ENCODE results near the gene TFRC. TPM values are rescaled to one million over a fixed set of nuclear protein-coding genes. Genes with fewer than 3 reads are reported as not detected.
"Not testable (repeated sequence)": the region's sequence is repeated elsewhere in the genome, so short reads cannot be mapped to it uniquely, and the experiment has no call there.

The TFRC gene
- total and polyA plus RNA-seq, 2 experiments from 2014 or later: 35.5 to 187 TPM

DNA sequence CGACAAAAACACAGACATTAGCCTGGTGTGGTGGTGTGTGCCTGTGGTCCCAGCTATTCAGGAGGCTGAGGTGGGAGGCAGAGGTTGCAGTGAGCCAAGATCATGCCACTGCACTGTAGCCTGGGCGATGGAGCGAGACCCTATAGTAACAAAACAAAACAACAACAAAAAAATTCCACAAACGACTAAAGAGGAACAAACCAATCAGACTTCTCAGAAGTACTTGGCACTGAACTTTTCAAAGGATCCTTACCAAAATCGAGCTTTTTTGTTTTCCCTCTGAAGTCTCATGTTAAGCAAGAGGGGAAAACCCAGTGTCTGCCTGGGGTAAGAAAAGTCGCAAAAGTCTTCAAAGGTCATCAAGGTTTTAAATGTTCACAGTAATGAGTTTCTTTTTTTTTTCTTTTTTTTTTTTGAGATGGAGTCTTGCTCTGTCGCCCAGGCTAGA is 30.1 kb upstream of the TFRC start:
- H3K27ac ChIP-seq (ENCODE audit: low read depth): no peak overlapping the region
- no peak for TF ChIP-seq ZNF114 (CRISPR knock-in tag; IDR thresholded peaks at IDR 0.05)
- Mint-ChIP-seq H3K27ac (no peak overlapping the region), H3K9me3 (no peaks in the 10 kb centered on the region), H3K36me3 (ENCODE audit: low read depth) (no peaks in the 10 kb centered on the region), H3K4me3 (no peak overlapping the region), H3K4me1 (peaks cover 8% of the 10 kb centered on the region; the same call in 2 of the 3 replicates), H3K27me3 (ENCODE audit: insufficient read depth, low read depth, poor library complexity) (peaks cover 14% of the 10 kb centered on the region)
- ATAC-seq (no peak), DNase-seq (ENCODE audit: low spot score) (peak; percentile 4)
- H3K4me1 ChIP-seq (ENCODE audit: insufficient read depth): peaks cover 15% of the 10 kb centered on the region
- no peaks in the 10 kb centered on the region for H3K79me2 ChIP-seq (replicated peaks; ENCODE audit: insufficient read depth)
- H2AFZ ChIP-seq: peak overlapping the region; percentile 63; the same call in 1 of the 2 replicates
- no peak overlapping the region for H3K4me3 ChIP-seq
- H3K27me3 ChIP-seq (ENCODE audit: insufficient read depth): no peaks in the 10 kb centered on the region
- H3K9me2 ChIP-seq (ENCODE audit: insufficient read depth): no peaks in the 10 kb centered on the region
- H3F3A ChIP-seq (replicated peaks; ENCODE audit: low read depth): no peaks in the 10 kb centered on the region
- H3K4me2 ChIP-seq: no peak overlapping the region
- no peaks in the 10 kb centered on the region for H4K20me1 ChIP-seq (replicated peaks; ENCODE audit: insufficient read depth)
- no peaks in the 10 kb centered on the region for H3K36me3 ChIP-seq (ENCODE audit: insufficient read depth)

GRCh38 chr3:196108075-196108743 is 26.3 kb upstream of the TFRC start:
- TF ChIP-seq ZNF114 (CRISPR knock-in tag; IDR thresholded peaks at IDR 0.05) (0 out of 2 replicates have a peak, but pooled peaks have one; percentile 36), ZNF462 (CRISPR knock-in tag; IDR thresholded peaks at IDR 0.05) (0 out of 2 replicates have a peak, but pooled peaks have one; percentile 9), POLR2AphosphoS5 (IDR thresholded peaks at IDR 0.05; ENCODE audit: low read depth) (no peak)
- peaks cover 15% of the 10 kb centered on the region for H3K4me1 ChIP-seq (ENCODE audit: insufficient read depth)
- peaks cover 12% of the 10 kb centered on the region for H3K27me3 Mint-ChIP-seq (ENCODE audit: insufficient read depth, low read depth, poor library complexity)
- peak; percentile 94 for ATAC-seq
- no peak overlapping the region for H3K4me3 Mint-ChIP-seq
- peak overlapping the region; percentile 95 for H2AFZ ChIP-seq
- H3K4me1 Mint-ChIP-seq: peaks cover 8% of the 10 kb centered on the region; the same call in 2 of the 3 replicates
- peak overlapping the region; percentile 70 for H3K4me2 ChIP-seq
- H3K27me3 ChIP-seq (ENCODE audit: insufficient read depth): no peaks in the 10 kb centered on the region
- H3K79me2 ChIP-seq (replicated peaks; ENCODE audit: insufficient read depth): no peaks in the 10 kb centered on the region
- no peak overlapping the region for H3K27ac ChIP-seq (ENCODE audit: low read depth)
- H3K36me3 Mint-ChIP-seq (ENCODE audit: low read depth): no peaks in the 10 kb centered on the region
- H4K20me1 ChIP-seq (replicated peaks; ENCODE audit: insufficient read depth): no peaks in the 10 kb centered on the region
- no peaks in the 10 kb centered on the region for H3K9me3 Mint-ChIP-seq
- peak overlapping the region; percentile 83 for H3K27ac Mint-ChIP-seq
- peak overlapping the region; percentile 32; the same call in 1 of the 2 replicates for H3K4me3 ChIP-seq
- H3K9me2 ChIP-seq (ENCODE audit: insufficient read depth): no peaks in the 10 kb centered on the region
- H3K36me3 ChIP-seq (ENCODE audit: insufficient read depth): no peaks in the 10 kb centered on the region
- DNase-seq (ENCODE audit: low spot score): peak; percentile 72
- H3F3A ChIP-seq (replicated peaks; ENCODE audit: low read depth): no peaks in the 10 kb centered on the region

GRCh38 chr3:196104707-196105106 is 22.8 kb upstream of the TFRC start:
- not testable (repeated sequence) for H3K27me3 Mint-ChIP-seq (ENCODE audit: insufficient read depth, low read depth, poor library complexity); DNase-seq (ENCODE audit: low spot score); H3F3A ChIP-seq (replicated peaks; ENCODE audit: low read depth); H2AFZ ChIP-seq; H3K4me2 ChIP-seq; H3K27ac Mint-ChIP-seq; H3K36me3 ChIP-seq (ENCODE audit: insufficient read depth); H3K4me3 ChIP-seq; H3K9me3 Mint-ChIP-seq; H3K27me3 ChIP-seq (ENCODE audit: insufficient read depth); H3K27ac ChIP-seq (ENCODE audit: low read depth); H4K20me1 ChIP-seq (replicated peaks; ENCODE audit: insufficient read depth); ATAC-seq; H3K4me1 Mint-ChIP-seq; H3K9me2 ChIP-seq (ENCODE audit: insufficient read depth); H3K79me2 ChIP-seq (replicated peaks; ENCODE audit: insufficient read depth); H3K4me3 Mint-ChIP-seq; H3K36me3 Mint-ChIP-seq (ENCODE audit: low read depth)
- peaks cover 15% of the 10 kb centered on the region for H3K4me1 ChIP-seq (ENCODE audit: insufficient read depth)

DNA sequence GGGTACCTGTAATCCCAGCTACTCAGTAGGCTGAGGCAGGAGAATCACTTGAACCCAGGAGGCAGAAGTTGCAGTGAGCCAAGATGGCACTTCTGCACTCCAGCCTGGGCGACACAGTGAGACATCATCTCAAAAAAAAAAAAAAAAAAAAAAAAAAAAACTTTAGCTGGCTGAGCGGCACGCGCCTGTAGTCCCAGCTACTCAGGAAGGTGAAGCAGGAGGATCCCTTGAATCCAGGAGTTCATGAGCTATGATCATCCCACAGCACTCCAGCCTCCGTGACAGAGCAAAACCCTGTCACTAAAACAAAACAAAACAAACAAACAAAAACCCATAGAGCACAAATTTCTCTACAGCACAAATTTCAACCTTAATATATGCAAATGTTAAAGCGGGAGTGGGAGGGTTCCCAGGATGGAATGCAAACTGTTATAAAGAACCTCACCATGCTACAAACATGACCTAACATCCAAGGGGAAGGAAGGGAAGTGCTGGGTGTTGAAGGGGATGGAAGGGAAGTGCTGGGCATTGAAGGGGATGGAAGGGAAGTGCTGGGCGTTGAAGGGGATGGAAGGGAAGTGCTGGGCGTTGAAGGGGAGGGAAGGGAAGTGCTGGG is 16.6 kb upstream of the TFRC start:
- H3K4me3 ChIP-seq; H3K36me3 Mint-ChIP-seq (ENCODE audit: low read depth); H3K27me3 Mint-ChIP-seq (ENCODE audit: insufficient read depth, low read depth, poor library complexity); H3K9me2 ChIP-seq (ENCODE audit: insufficient read depth); H3K27ac Mint-ChIP-seq; H3K79me2 ChIP-seq (replicated peaks; ENCODE audit: insufficient read depth); H3K27me3 ChIP-seq (ENCODE audit: insufficient read depth); H3K4me3 Mint-ChIP-seq; H3K4me1 Mint-ChIP-seq; H3F3A ChIP-seq (replicated peaks; ENCODE audit: low read depth); ATAC-seq; H2AFZ ChIP-seq; DNase-seq (ENCODE audit: low spot score); H3K36me3 ChIP-seq (ENCODE audit: insufficient read depth); H3K9me3 Mint-ChIP-seq; H3K4me1 ChIP-seq (ENCODE audit: insufficient read depth); H4K20me1 ChIP-seq (replicated peaks; ENCODE audit: insufficient read depth); H3K27ac ChIP-seq (ENCODE audit: low read depth); H3K4me2 ChIP-seq: not testable (repeated sequence)
